C1 segment of cervical spinal cord (tissue), 14 donors: Measurements from ENCODE around the gene MRPL30.
"Not testable (repeated sequence)": the region's sequence is repeated elsewhere in the genome, so short reads cannot be mapped to it uniquely, and the experiment has no call there.

Experiments
- DNase-seq, 14 donors: peaks; one replicate each; lab custom pipeline; 2025; lab: John Stamatoyannopoulos, UW

Gene MRPL30

GRCh38 chr2:99184811-99185210 is 3.8 kb downstream of the MRPL30 start:
- DNase-seq, result peak in 1 of 14 donors; percentile 13

- DNase-seq, result no peak
Measured at GRCh38 chr2:99187011-99187410, 6.0 kb downstream of the MRPL30 start.

- DNase-seq, result no peak
Measured at GRCh38 chr2:99188357-99188756, 7.4 kb downstream of the MRPL30 start.

- no peak for DNase-seq
Measured at GRCh38 chr2:99190548-99190947, 9.6 kb downstream of the MRPL30 start.

GRCh38 chr2:99192364-99192763 is 11.4 kb downstream of the MRPL30 start:
- not testable (repeated sequence) for DNase-seq

GRCh38 chr2:99198103-99198841 is 17.3 kb downstream of the MRPL30 start:
- no peak for DNase-seq

GRCh38 chr2:99200076-99200800 is 19.3 kb downstream of the MRPL30 start:
- DNase-seq, result no peak

- no peak for DNase-seq
Measured at GRCh38 chr2:99201959-99202678, 21.1 kb downstream of the MRPL30 start.

GRCh38 chr2:99205491-99205890 is 24.5 kb downstream of the MRPL30 start:
- no peak for DNase-seq

GRCh38 chr2:99216096-99216495 is 35.1 kb downstream of the MRPL30 start:
- no peak for DNase-seq

- DNase-seq, result no peak
Measured at GRCh38 chr2:99217929-99218501, 37.0 kb downstream of the MRPL30 start.

GRCh38 chr2:99233177-99233576 is 52.2 kb downstream of the MRPL30 start:
- DNase-seq, result not testable (repeated sequence)

GRCh38 chr2:99238599-99238998 is 57.6 kb downstream of the MRPL30 start:
- no peak for DNase-seq

GRCh38 chr2:99240431-99240830 is 59.4 kb downstream of the MRPL30 start:
- no peak for DNase-seq

- no peak for DNase-seq
Measured at GRCh38 chr2:99242151-99242550, 61.2 kb downstream of the MRPL30 start.
